ENCODE measurements around the gene ALOX15B. TPM values are rescaled to one million over a fixed set of nuclear protein-coding genes. Genes with fewer than 3 reads are reported as not detected.

Gene ALOX15B
- total and polyA plus RNA-seq, 9 of the 15 experiments (the other 6 are each of a cell fraction or from before 2014, with no cell fraction given) = 0.04 TPM; not detected in 8

DNA sequence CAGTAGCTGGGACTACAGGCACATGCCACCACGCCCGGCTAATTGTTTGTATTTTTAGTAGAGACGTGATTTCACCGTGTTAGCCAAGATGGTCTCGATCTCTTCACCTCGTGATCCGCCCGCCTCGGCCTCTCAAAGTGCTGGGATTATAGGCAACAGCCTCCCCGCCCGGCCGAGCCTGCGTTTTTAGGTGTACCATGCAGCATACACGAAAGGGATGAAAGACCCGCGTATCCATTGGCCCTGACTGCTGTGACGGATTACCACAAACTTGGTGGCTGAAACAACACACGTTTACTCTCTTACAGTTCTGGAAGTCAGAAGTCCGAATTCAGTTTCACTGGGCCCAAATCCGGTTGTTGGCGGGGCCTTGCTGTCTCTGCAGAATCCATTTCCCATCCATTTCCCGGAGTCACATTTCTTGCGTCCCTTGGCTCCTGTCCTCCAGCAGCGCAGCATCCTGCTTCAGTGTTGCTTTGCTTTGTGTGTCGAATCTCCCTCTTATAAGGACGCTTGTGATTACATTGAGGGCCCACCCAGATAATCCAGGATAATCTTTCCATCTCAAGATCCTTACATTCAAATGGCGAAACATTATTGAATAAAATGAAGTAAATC, 44.8 kb upstream of the ALOX15B start (continued):
- TF ChIP-seq, protein P1, sequence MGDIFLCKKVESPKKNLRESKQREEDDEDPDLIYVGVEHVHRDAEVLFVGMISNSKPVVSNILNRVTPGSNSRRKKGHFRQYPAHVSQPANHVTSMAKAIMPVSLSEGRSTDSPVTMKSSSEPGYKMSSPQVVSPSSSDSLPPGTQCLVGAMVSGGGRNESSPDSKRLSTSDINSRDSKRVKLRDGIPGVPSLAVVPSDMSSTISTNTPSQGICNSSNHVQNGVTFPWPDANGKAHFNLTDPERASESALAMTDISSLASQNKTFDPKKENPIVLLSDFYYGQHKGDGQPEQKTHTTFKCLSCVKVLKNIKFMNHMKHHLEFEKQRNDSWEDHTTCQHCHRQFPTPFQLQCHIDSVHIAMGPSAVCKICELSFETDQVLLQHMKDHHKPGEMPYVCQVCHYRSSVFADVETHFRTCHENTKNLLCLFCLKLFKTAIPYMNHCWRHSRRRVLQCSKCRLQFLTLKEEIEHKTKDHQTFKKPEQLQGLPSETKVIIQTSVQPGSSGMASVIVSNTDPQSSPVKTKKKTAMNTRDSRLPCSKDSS (IDR thresholded peaks at IDR 0.05; ENCODE audit: low read depth, partially characterized antibody) = no peak
- TF ChIP-seq, protein P2, sequence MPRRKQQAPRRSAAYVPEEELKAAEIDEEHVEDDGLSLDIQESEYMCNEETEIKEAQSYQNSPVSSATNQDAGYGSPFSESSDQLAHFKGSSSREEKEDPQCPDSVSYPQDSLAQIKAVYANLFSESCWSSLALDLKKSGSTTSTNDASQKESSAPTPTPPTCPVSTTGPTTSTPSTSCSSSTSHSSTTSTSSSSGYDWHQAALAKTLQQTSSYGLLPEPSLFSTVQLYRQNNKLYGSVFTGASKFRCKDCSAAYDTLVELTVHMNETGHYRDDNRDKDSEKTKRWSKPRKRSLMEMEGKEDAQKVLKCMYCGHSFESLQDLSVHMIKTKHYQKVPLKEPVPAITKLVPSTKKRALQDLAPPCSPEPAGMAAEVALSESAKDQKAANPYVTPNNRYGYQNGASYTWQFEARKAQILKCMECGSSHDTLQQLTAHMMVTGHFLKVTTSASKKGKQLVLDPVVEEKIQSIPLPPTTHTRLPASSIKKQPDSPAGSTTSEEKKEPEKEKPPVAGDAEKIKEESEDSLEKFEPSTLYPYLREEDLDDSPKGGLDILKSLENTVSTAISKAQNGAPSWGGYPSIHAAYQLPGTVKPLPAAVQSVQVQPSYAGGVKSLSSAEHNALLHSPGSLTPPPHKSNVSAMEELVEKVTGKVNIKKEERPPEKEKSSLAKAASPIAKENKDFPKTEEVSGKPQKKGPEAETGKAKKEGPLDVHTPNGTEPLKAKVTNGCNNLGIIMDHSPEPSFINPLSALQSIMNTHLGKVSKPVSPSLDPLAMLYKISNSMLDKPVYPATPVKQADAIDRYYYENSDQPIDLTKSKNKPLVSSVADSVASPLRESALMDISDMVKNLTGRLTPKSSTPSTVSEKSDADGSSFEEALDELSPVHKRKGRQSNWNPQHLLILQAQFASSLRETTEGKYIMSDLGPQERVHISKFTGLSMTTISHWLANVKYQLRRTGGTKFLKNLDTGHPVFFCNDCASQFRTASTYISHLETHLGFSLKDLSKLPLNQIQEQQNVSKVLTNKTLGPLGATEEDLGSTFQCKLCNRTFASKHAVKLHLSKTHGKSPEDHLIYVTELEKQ (CRISPR knock-in tag; IDR thresholded peaks at IDR 0.05) = no peak

DNA sequence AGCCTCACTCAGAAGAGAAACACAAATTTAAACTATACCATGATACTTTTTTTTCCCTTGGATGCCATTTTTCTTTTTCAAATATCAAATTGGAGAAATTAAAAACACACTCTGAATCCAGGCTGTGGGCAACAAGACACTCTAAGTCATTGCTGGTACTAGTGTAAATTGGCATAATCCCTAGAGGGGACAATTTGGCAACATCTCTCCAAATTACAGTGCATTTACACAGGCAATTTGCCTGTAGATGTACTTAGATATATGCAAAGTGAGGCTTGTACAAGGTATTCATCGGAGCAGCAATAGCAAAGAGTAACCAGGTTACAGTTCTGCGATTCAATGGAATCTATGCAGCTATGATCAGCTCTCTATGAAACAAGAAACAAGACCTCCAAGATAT, 43.1 kb upstream of the ALOX15B start:
- intact Hi-C loops (cut with micrococcal nuclease) = loop anchor here (10.0 kb wide), 1 partner anchor 59 kb away; no protein-coding TSS in a partner anchor
- Histone ChIP-seq H3K36me3 (ENCODE audit: control insufficient read depth, insufficient read depth, low read length) (no peaks in the 10 kb centered on the region), H3K9me3 (replicated peaks; ENCODE audit: control insufficient read depth, insufficient read depth, low read depth, low read length) (no peaks in the 10 kb centered on the region), H3K4me3 (no peak overlapping the region), H2AFZ (ENCODE audit: low read depth, low read length) (no peak overlapping the region), H3K9me1 (ENCODE audit: control insufficient read depth, insufficient read depth, low read length) (no peaks in the 10 kb centered on the region), H3K27ac (ENCODE audit: extremely low read depth, low read depth, low read length) (no peak overlapping the region), H3K9ac (ENCODE audit: insufficient read depth in 1 of 2, low read depth in 2 of 2, low read length in 2 of 2) (no peak overlapping the region), H4K20me1 (replicated peaks; ENCODE audit: control insufficient read depth, insufficient read depth, low read length) (no peaks in the 10 kb centered on the region), H3K27me3 (ENCODE audit: control insufficient read depth in 2 of 2, insufficient read depth in 2 of 2, low read length in 2 of 2) (peaks cover 4 to 14% of the 10 kb centered on the region in 2 experiments; a peak in 3 of 5 replicates), H3K79me2 (ENCODE audit: control insufficient read depth, insufficient read depth, low read length) (no peaks in the 10 kb centered on the region), H3K4me1 (replicated peaks in 1 of 2; ENCODE audit: control insufficient read depth in 2 of 2, insufficient read depth in 2 of 2, low read length in 2 of 2) (no peaks in the 10 kb centered on the region; a peak in 2 of 5 replicates), H3K4me2 (ENCODE audit: insufficient read depth, low read length) (no peak overlapping the region)
- no TSS peak for BruUV-seq (replicated peaks)
- CTCF ChIA-PET (ENCODE audit: low intra/inter-chr PET ratio) = interaction anchor here (1.7 kb wide), 1 partner anchor 83 kb away, joined by 9 read pairs; no protein-coding TSS in a partner anchor
- in situ Hi-C loops (cut with MboI) = no loop called here
- WGBS (ENCODE audit: insufficient coverage, low coverage, missing lambda C conversion rate) = 5% methylated on average over 2 of the region's 2 CpGs
- POLR2A ChIA-PET = no interaction called here
- FAIRE-seq (no peak), DNase-seq (ENCODE audit: extremely low read depth in 1 of 4, low spot score in 3 of 4) (no peak), ATAC-seq (no peak)
- TF ChIP-seq, protein P3, sequence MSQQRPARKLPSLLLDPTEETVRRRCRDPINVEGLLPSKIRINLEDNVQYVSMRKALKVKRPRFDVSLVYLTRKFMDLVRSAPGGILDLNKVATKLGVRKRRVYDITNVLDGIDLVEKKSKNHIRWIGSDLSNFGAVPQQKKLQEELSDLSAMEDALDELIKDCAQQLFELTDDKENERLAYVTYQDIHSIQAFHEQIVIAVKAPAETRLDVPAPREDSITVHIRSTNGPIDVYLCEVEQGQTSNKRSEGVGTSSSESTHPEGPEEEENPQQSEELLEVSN (IDR thresholded peaks at IDR 0.05; ENCODE audit: borderline replicate concordance in 1 of 2, extremely low read depth in 1 of 2, insufficient read depth in 1 of 2, insufficient read length in 1 of 2, low read depth in 1 of 2, low read length in 1 of 2, poor library complexity in 1 of 2, severe bottlenecking in 1 of 2) = no peak
